Measurements from ENCODE around the gene PDCL2. TPM values are rescaled to one million over a fixed set of nuclear protein-coding genes. Genes with fewer than 3 reads are reported as not detected.

PDCL2 gene
- total RNA-seq, 4 donors from 2014 or later, result not detected

GRCh38 chr4:55611358-55612059, 19.5 kb upstream of the PDCL2 start:
- Histone ChIP-seq H3K27me3 (no peaks in the 10 kb centered on the region), H3K27ac (no peak overlapping the region), H3K36me3 (no peaks in the 10 kb centered on the region), H3K4me3 (no peak overlapping the region), H3K9me3 (no peaks in the 10 kb centered on the region), H3K4me1 (no peaks in the 10 kb centered on the region)
- no peak for DNase-seq
- no peak for TF ChIP-seq CTCF (IDR thresholded peaks at IDR 0.05)
- TF ChIP-seq POLR2A (IDR thresholded peaks at IDR 0.05), result no peak
- intact Hi-C loops (cut with DNase I; ENCODE audit: low total_unique reads), result no loop called here

GRCh38 chr4:55610381-55610780, 18.3 kb upstream of the PDCL2 start:
- intact Hi-C loops (cut with DNase I; ENCODE audit: low total_unique reads), result no loop called here
- H3K9me3 ChIP-seq, result no peaks in the 10 kb centered on the region
- no peaks in the 10 kb centered on the region for H3K36me3 ChIP-seq
- TF ChIP-seq POLR2A (IDR thresholded peaks at IDR 0.05) (no peak), CTCF (IDR thresholded peaks at IDR 0.05) (no peak)
- H3K4me1 ChIP-seq, result no peaks in the 10 kb centered on the region
- H3K27ac ChIP-seq, result no peak overlapping the region
- no peaks in the 10 kb centered on the region for H3K27me3 ChIP-seq
- no peak overlapping the region for H3K4me3 ChIP-seq
- no peak for DNase-seq

- no peak for DNase-seq
- Histone ChIP-seq H3K36me3 (no peaks in the 10 kb centered on the region), H3K27me3 (no peaks in the 10 kb centered on the region), H3K4me3 (no peak overlapping the region), H3K4me1 (no peaks in the 10 kb centered on the region), H3K9me3 (no peaks in the 10 kb centered on the region), H3K27ac (no peak overlapping the region)
- TF ChIP-seq CTCF (IDR thresholded peaks at IDR 0.05), result no peak
- no peak for TF ChIP-seq POLR2A (IDR thresholded peaks at IDR 0.05)
- intact Hi-C loops (cut with DNase I; ENCODE audit: low total_unique reads), result no loop called here
Observed at GRCh38 chr4:55609393-55609866, 17.4 kb upstream of the PDCL2 start.

- intact Hi-C loops (cut with DNase I; ENCODE audit: low total_unique reads), result no loop called here
- no peak overlapping the region for H3K4me3 ChIP-seq
- H3K27ac ChIP-seq, result no peak overlapping the region
- H3K36me3 ChIP-seq, result no peaks in the 10 kb centered on the region
- H3K4me1 ChIP-seq, result no peaks in the 10 kb centered on the region
- no peaks in the 10 kb centered on the region for H3K9me3 ChIP-seq
- no peaks in the 10 kb centered on the region for H3K27me3 ChIP-seq
- DNase-seq, result no peak
- no peak for TF ChIP-seq POLR2A (IDR thresholded peaks at IDR 0.05)
- TF ChIP-seq CTCF (IDR thresholded peaks at IDR 0.05), result no peak
Observed at GRCh38 chr4:55608591-55608990, 16.5 kb upstream of the PDCL2 start.

- no peak for DNase-seq
- Histone ChIP-seq H3K4me1 (no peaks in the 10 kb centered on the region), H3K27ac (no peak overlapping the region), H3K36me3 (no peaks in the 10 kb centered on the region), H3K27me3 (no peaks in the 10 kb centered on the region), H3K4me3 (no peak overlapping the region), H3K9me3 (no peaks in the 10 kb centered on the region)
- TF ChIP-seq CTCF (IDR thresholded peaks at IDR 0.05) (no peak), POLR2A (IDR thresholded peaks at IDR 0.05) (no peak)
- intact Hi-C loops (cut with DNase I; ENCODE audit: low total_unique reads), result no loop called here
Observed at GRCh38 chr4:55604996-55605395, 13.0 kb upstream of the PDCL2 start.

Data from uterus (tissue), 4 donors.